H1 (cell line): ENCODE results near the gene MLEC. TPM values are rescaled to one million over a fixed set of nuclear protein-coding genes. Genes with fewer than 3 reads are reported as not detected.
A peak's percentile ranks its signal among the peaks of the same experiment; 100 is the strongest.

Source experiments
- CTCF ChIA-PET: fragments of 300-600 bp; sonication (Branson Sonifier 250); formaldehyde crosslinking; loops from one replicate; lab custom pipeline; 2021; ENCODE audit not compliant: partially characterized antibody; lab: Charles Lee
- POLR2A ChIA-PET: fragments of 300-600 bp; sonication (Branson Sonifier 250); formaldehyde crosslinking; loops from one replicate; lab custom pipeline; 2021; ENCODE audit warnings: inconsistent platforms; ENCODE audit not compliant: partially characterized antibody; lab: Charles Lee
- DNase-seq, 2 experiments: peaks; one replicate each; pipeline versions ENCODE4 v3.0.0 to v3.0.0-alpha.2; 2010 to 2022; ENCODE audit warnings: low spot score in 2 of 2, low read depth in 1 of 2, mixed read lengths in 1 of 2
- FAIRE-seq: peaks from 2 replicates; lab custom pipeline; 2011; peaks lifted over from hg19 to GRCh38; lab: Jason Lieb, UNC
- H2AFZ ChIP-seq: 2 replicates; pipeline ENCODE4 v1.8.1; 2012; ENCODE audit warnings: low read length, inconsistent platforms
- H2AK5ac ChIP-seq: 2 replicates; pipeline ENCODE4 v1.6.1; 2013; ENCODE audit warnings: low read depth, low read length
- H2BK120ac ChIP-seq: replicated peaks from 2 replicates; pipeline ENCODE3; 2013; ENCODE audit warnings: low read depth, low read length, inconsistent platforms
- H2BK12ac ChIP-seq: 2 replicates; pipeline ENCODE4 v1.6.1; 2013; ENCODE audit warnings: low read depth, low read length
- H2BK15ac ChIP-seq: 2 replicates; pipeline ENCODE4 v1.6.1; 2013; ENCODE audit warnings: low read length
- H2BK20ac ChIP-seq: 2 replicates; pipeline ENCODE4 v1.6.1; 2013; ENCODE audit warnings: low read length
- H2BK5ac ChIP-seq: 2 replicates; pipeline ENCODE4 v1.6.1; 2013; ENCODE audit warnings: low read depth, low read length
- H3K14ac ChIP-seq: 2 replicates; pipeline ENCODE4 v1.6.1; 2013; ENCODE audit warnings: inconsistent platforms; ENCODE audit not compliant: insufficient read length
- H3K18ac ChIP-seq: 2 replicates; pipeline ENCODE4 v1.6.1; 2013; ENCODE audit warnings: low read length; ENCODE audit errors: extremely low read depth
- H3K23ac ChIP-seq: 2 replicates; pipeline ENCODE4 v1.6.1; 2013; ENCODE audit warnings: inconsistent platforms; ENCODE audit not compliant: insufficient read length
- H3K23me2 ChIP-seq: 2 replicates; pipeline ENCODE4 v1.6.1; 2013; ENCODE audit warnings: low read depth, low read length
- H3K27ac ChIP-seq: 2 replicates; pipeline ENCODE4 v1.6.1; 2011; ENCODE audit warnings: low read depth, low read length, inconsistent platforms
- H3K27me3 ChIP-seq, 4 experiments: replicated peaks in 1 of 4; 1 replicate in 1 of 4; 2 replicates in 3 of 4; pipeline versions ENCODE4 v1.6.1 to v1.8.1; 2011 to 2013; ENCODE audit warnings: low read length in 3 of 4, mild to moderate bottlenecking in 3 of 4, inconsistent platforms in 2 of 4, mixed read lengths in 2 of 4, moderate library complexity in 1 of 4; ENCODE audit not compliant: control insufficient read depth in 3 of 4, insufficient read depth in 3 of 4; ENCODE audit errors: extremely low read depth in 1 of 4
- H3K36me3 ChIP-seq, 4 experiments: 2 replicates each; pipeline versions ENCODE4 v1.6.1 to v1.8.1; 2011 to 2013; ENCODE audit warnings: mild to moderate bottlenecking in 4 of 4, low read length in 3 of 4, moderate library complexity in 2 of 4, control low read depth in 1 of 4, inconsistent platforms in 1 of 4; ENCODE audit not compliant: insufficient read depth in 4 of 4, control insufficient read depth in 2 of 4
- H3K4ac ChIP-seq: replicated peaks from 2 replicates; pipeline ENCODE3; 2013; ENCODE audit warnings: low read length, low read depth, mixed read lengths, inconsistent platforms; ENCODE audit not compliant: insufficient read length
- H3K4me1 ChIP-seq, 4 experiments: replicated peaks in 1 of 4; 1 replicate in 1 of 4; 2 replicates in 3 of 4; pipeline versions ENCODE4 v1.6.1 to v1.8.1; 2011 to 2013; ENCODE audit warnings: low read length in 3 of 4, inconsistent platforms in 2 of 4, mixed read lengths in 1 of 4; ENCODE audit not compliant: insufficient read depth in 4 of 4, control insufficient read depth in 3 of 4
- H3K4me2 ChIP-seq, 2 experiments: 2 replicates each; pipeline versions ENCODE4 v1.6.1 to v1.8.1; 2011 to 2013; ENCODE audit warnings: low read depth in 2 of 2, low read length in 2 of 2, control low read depth in 1 of 2, inconsistent platforms in 1 of 2, mild to moderate bottlenecking in 1 of 2; ENCODE audit not compliant: insufficient read depth in 1 of 2
- H3K4me3 ChIP-seq, 4 experiments: fragments of 200-600, 300-600 bp in 1 of 4; sonication (generic), shearing (Covaris generic), sonication (Bioruptor Twin) in 1 of 4; 2 replicates each; pipeline versions ENCODE4 v1.5.1 to v1.8.1; 2011 to 2016; ENCODE audit warnings: low read length in 4 of 4, low read depth in 3 of 4, control low read depth in 2 of 4, inconsistent platforms in 2 of 4, mild to moderate bottlenecking in 2 of 4, mixed read lengths in 1 of 4, moderate library complexity in 1 of 4; ENCODE audit not compliant: insufficient read depth in 2 of 4; ENCODE audit errors: extremely low read depth in 1 of 4
- H3K56ac ChIP-seq: replicated peaks from 2 replicates; pipeline ENCODE3; 2013; ENCODE audit warnings: low read depth, mild to moderate bottlenecking, mixed read lengths, low read length, inconsistent platforms; ENCODE audit not compliant: insufficient read length
- H3K79me1 ChIP-seq: 2 replicates; pipeline ENCODE4 v1.6.1; 2013; ENCODE audit warnings: low read depth, low read length, control low read depth
- H3K79me2 ChIP-seq, 2 experiments: 2 replicates each; pipeline versions ENCODE4 v1.6.1 to v1.8.1; 2012 to 2013; ENCODE audit warnings: low read length in 2 of 2, mild to moderate bottlenecking in 2 of 2, inconsistent platforms in 1 of 2; ENCODE audit not compliant: insufficient read depth in 2 of 2, control insufficient read depth in 1 of 2
- H3K9ac ChIP-seq, 4 experiments: replicated peaks in 1 of 4; 1 replicate in 1 of 4; 2 replicates in 3 of 4; pipeline versions ENCODE4 v1.6.1 to v1.8.1; 2011 to 2013; ENCODE audit warnings: low read depth in 3 of 4, low read length in 3 of 4, control low read depth in 2 of 4, mild to moderate bottlenecking in 2 of 4, moderate library complexity in 2 of 4, inconsistent platforms in 1 of 4; ENCODE audit errors: extremely low read depth in 1 of 4
- H3K9me3 ChIP-seq, 2 experiments: 2 replicates each; pipeline versions ENCODE4 v1.6.1 to v1.8.1; 2012 to 2013; ENCODE audit warnings: mild to moderate bottlenecking in 2 of 2, moderate library complexity in 2 of 2, control low read depth in 1 of 2, inconsistent platforms in 1 of 2, low read depth in 1 of 2, low read length in 1 of 2, mixed read lengths in 1 of 2; ENCODE audit not compliant: insufficient read depth in 2 of 2
- H4K20me1 ChIP-seq, 2 experiments: replicated peaks in 1 of 2; 2 replicates each; pipeline versions ENCODE3 to v1.8.1; 2011 to 2013; ENCODE audit warnings: inconsistent platforms in 2 of 2, low read length in 2 of 2, mild to moderate bottlenecking in 1 of 2; ENCODE audit not compliant: insufficient read depth in 2 of 2, control insufficient read depth in 1 of 2
- H4K5ac ChIP-seq: 2 replicates; pipeline ENCODE4 v1.6.1; 2013; ENCODE audit warnings: low read length, low read depth, mixed read lengths, inconsistent platforms; ENCODE audit not compliant: insufficient read length
- H4K8ac ChIP-seq: 2 replicates; pipeline ENCODE4 v1.8.0; 2013; ENCODE audit warnings: mild to moderate bottlenecking, moderate library complexity, low read length, inconsistent platforms; ENCODE audit not compliant: insufficient read depth; ENCODE audit errors: extremely low read depth
- H4K91ac ChIP-seq: replicated peaks from 2 replicates; pipeline ENCODE3; 2013; ENCODE audit warnings: low read length, mixed read lengths, inconsistent platforms; ENCODE audit not compliant: insufficient read length
- CHD2 ChIP-seq: IDR thresholded peaks from 2 replicates; pipeline ENCODE4 v1.6.1; 2012; ENCODE audit warnings: low read length, improper control_type of control experiment
- CREB1 ChIP-seq: IDR thresholded peaks from 2 replicates; pipeline ENCODE4 v1.6.1; 2012; ENCODE audit warnings: inconsistent platforms
- SIN3A ChIP-seq, 2 experiments: IDR thresholded peaks in 1 of 2; conservative IDR thresholded peaks in 1 of 2; 2 replicates each; pipeline ENCODE4 v1.6.1; 2011 to 2012; ENCODE audit warnings: low read length in 2 of 2, improper control_type of control experiment in 1 of 2, low read depth in 1 of 2, mild to moderate bottlenecking in 1 of 2
- TBP ChIP-seq: IDR thresholded peaks from 2 replicates; pipeline ENCODE4 v1.6.1; 2011; ENCODE audit warnings: low read depth, low read length, improper control_type of control experiment
- WGBS, 2 experiments: shearing (Covaris generic) in 1 of 2; methylation state at CpG; one replicate each; pipeline versions ENCODE4 v1.1.6 to v1.1.7; 2013 to 2015; ENCODE audit warnings: low lambda C conversion rate in 2 of 2, mixed read lengths in 2 of 2, inconsistent platforms in 1 of 2, low coverage in 1 of 2, missing lambda C conversion rate in 1 of 2; ENCODE audit not compliant: insufficient replicate concordance in 2 of 2, insufficient coverage in 1 of 2, insufficient read length in 1 of 2; ENCODE audit errors: extremely low coverage in 1 of 2, missing lambda C conversion rate in 1 of 2; 5-methylcytosine and 5-hydroxymethylcytosine counted together
- long read RNA-seq, 2 experiments: library from RNA in 1 of 2; library from capped mRNA in 1 of 2; stranded (forward); transcript quantifications; one replicate each; pipeline ENCODE4 v2.0.0, GENCODE V29; 2021; ENCODE audit warnings: inconsistent platforms in 1 of 2
- polyA minus RNA-seq, 3 experiments: library from RNA; depleted of rRNA, polyadenylated mRNA; stranded (reverse); fragments of >200 nt; gene quantifications; 1 replicate in 2 of 3; 2 replicates in 1 of 3; pipeline ENCODE4 v1.2.3, GENCODE V29; 2011
- polyA plus RNA-seq, 7 experiments: library from polyadenylated mRNA; depleted of rRNA in 3 of 7; stranded (reverse) in 5 of 7; unstranded in 2 of 7; fragments of >200 nt in 5 of 7; fragments of 200-250 nt in 2 of 7; gene quantifications; 1 replicate in 5 of 7; 2 replicates in 1 of 7; 4 replicates in 1 of 7; pipeline versions ENCODE4 v1.2.1 to v1.2.3, GENCODE V29; 2011 to 2013; ENCODE audit warnings: missing spikeins in 2 of 7, mixed read lengths in 2 of 7
- total RNA-seq: library from RNA; stranded (reverse); fragmentation: NEBNext Ultra II Directional; extraction: Animal tissue kit (Norgen Biotek cat#: 25700); gene quantifications from 2 replicates; pipeline ENCODE4 v1.2.1, GENCODE V29; 2021
- TF ChIP-seq, protein P1 (sequence below): IDR thresholded peaks from 2 replicates; pipeline ENCODE4 v1.6.1; 2012; ENCODE audit warnings: inconsistent platforms

The MLEC gene, protein sequence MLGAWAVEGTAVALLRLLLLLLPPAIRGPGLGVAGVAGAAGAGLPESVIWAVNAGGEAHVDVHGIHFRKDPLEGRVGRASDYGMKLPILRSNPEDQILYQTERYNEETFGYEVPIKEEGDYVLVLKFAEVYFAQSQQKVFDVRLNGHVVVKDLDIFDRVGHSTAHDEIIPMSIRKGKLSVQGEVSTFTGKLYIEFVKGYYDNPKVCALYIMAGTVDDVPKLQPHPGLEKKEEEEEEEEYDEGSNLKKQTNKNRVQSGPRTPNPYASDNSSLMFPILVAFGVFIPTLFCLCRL
- total RNA-seq, result 260 and 266 TPM in 2 replicates
- polyA plus RNA-seq (2011; rRNA removed), result 34.4 and 37.1 TPM in 2 replicates
- polyA plus RNA-seq (2011; cell fraction: cytosol; rRNA removed), result 50.8 TPM
- 26.0 TPM for polyA plus RNA-seq (2011; cell fraction: nucleus; rRNA removed)
- polyA plus RNA-seq (2012, experiment 1 of 2), result 98.6 to 133 TPM (median 116 TPM) in 4 replicates
- 61.6 TPM for polyA plus RNA-seq (2012, experiment 2 of 2)
- 141 TPM for polyA plus RNA-seq (2013, experiment 1 of 2)
- 191 TPM for polyA plus RNA-seq (2013, experiment 2 of 2)
- polyA minus RNA-seq (2011; rRNA and poly(A)+ RNA removed), result 89.4 and 147 TPM in 2 replicates
- 75.7 TPM for polyA minus RNA-seq (2011; cell fraction: cytosol; rRNA and poly(A)+ RNA removed)
- 32.8 TPM for polyA minus RNA-seq (2011; cell fraction: nucleus; rRNA and poly(A)+ RNA removed)
- long read RNA-seq, experiment 1, full-length matches to known transcripts, result 20 of 161 reads
- long read RNA-seq, experiment 1, partial matches to known transcripts, result 6 of 161 reads
- long read RNA-seq, experiment 1, other reads (novel, unspliced or antisense), result 135 of 161 reads
- long read RNA-seq, experiment 2, full-length matches to known transcripts, result 12 of 36 reads
- long read RNA-seq, experiment 2, partial matches to known transcripts, result 3 of 36 reads
- long read RNA-seq, experiment 2, other reads (novel, unspliced or antisense), result 21 of 36 reads

DNA sequence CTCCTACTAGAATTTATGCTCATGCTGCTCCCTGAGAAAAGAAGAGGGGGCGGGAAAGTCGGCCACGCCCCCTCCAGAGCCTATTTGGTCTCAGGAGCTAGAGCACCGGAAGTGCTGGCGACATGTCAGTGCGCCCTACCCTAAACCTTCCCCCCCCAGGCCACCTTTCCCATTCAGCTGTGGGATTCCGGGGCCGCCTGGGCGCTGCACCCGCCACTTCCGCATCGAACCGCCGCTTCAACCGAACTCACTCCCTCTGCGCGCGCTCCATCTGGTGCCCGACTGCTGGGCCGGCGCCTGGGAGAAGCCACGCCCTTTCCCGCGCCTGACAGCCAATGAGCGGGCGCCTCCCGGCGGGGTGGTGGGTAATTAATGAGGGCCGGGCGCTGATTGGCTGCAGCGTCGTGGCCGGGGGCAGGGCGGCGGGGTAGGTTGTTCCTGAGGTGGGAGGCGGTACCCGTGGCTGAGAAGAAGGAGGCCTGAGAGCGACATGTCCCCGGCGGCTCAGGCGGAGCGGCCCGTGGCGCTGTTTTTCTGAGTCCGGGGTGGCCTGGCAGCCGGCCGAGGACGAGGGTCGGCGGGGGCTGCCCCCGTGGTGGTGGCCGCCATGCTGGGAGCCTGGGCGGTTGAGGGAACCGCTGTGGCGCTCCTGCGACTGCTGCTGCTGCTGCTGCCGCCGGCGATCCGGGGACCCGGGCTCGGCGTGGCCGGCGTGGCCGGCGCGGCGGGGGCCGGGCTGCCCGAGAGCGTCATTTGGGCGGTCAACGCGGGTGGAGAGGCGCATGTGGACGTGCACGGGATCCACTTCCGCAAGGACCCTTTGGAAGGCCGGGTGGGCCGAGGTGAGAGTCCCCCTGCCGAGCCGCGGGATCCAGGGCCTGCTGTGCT, at the start of gene MLEC:
TSS of gene MLEC (plus strand) at position 460 of the 888 bp plus-strand sequence. CDS start at position 608, 148 bp downstream.
- peak within 1 kb of the TSS; percentile 98 for H4K5ac ChIP-seq
- peaks cover 16% of the 10 kb centered on the region for H3K23me2 ChIP-seq
- peaks cover 2 to 15% (median 4%) of the 10 kb centered on the region in 4 experiments; a peak in 5 of 7 replicates for H3K4me1 ChIP-seq
- DNase-seq (peak; percentile 77 to 98), FAIRE-seq (no peak)
- no peak within 1 kb of the TSS for H2AK5ac ChIP-seq
- peaks cover 41 to 48% of the 10 kb centered on the region in 2 experiments for H3K79me2 ChIP-seq
- peak within 1 kb of the TSS; percentile 80 to 91 (median 86) for H3K9ac ChIP-seq
- no peaks in the 10 kb centered on the region for H3K36me3 ChIP-seq
- WGBS, 2 experiments, result 1% methylated on average over 56 of the region's 84 CpGs; no CpG with 5 or more reads in 1 of the 2 experiments
- H3K18ac ChIP-seq, result peak within 1 kb of the TSS; percentile 97
- peak within 1 kb of the TSS; percentile 24 for H3K4ac ChIP-seq
- H3K4me3 ChIP-seq, result peak within 1 kb of the TSS; percentile 74 to 93 (median 90)
- peaks cover 4% of the 10 kb centered on the region; the same call in 1 of the 2 replicates for H3K79me1 ChIP-seq
- peak within 1 kb of the TSS; percentile 93 for H2AFZ ChIP-seq
- H2BK120ac ChIP-seq, result peak within 1 kb of the TSS; percentile 55
- H2BK20ac ChIP-seq, result no peak within 1 kb of the TSS
- H2BK15ac ChIP-seq, result no peak within 1 kb of the TSS
- peak within 1 kb of the TSS; percentile 97 for H4K8ac ChIP-seq
- H3K14ac ChIP-seq, result no peak within 1 kb of the TSS
- H3K27ac ChIP-seq, result peak within 1 kb of the TSS; percentile 87
- H3K23ac ChIP-seq, result no peak within 1 kb of the TSS
- peaks cover 15 to 19% of the 10 kb centered on the region in 2 experiments for H4K20me1 ChIP-seq
- H3K9me3 ChIP-seq, result no peaks in the 10 kb centered on the region
- peak within 1 kb of the TSS; percentile 99 for H4K91ac ChIP-seq
- H3K56ac ChIP-seq, result peak within 1 kb of the TSS; percentile 95
- peak within 1 kb of the TSS; percentile 87 to 96 for H3K4me2 ChIP-seq
- H2BK5ac ChIP-seq, result peak within 1 kb of the TSS; percentile 96
- no peak within 1 kb of the TSS for H2BK12ac ChIP-seq
- ChIA-PET POLR2A (interaction anchor here (0.9 to 4.5 kb wide), 8 partner anchors 12 to 396 kb away, joined by 3 to 28 read pairs (median 6); partner anchors contain the start of genes COQ5 and POP5), CTCF (interaction anchor here (0.6 to 10.4 kb wide), 3 partner anchors 11 to 40 kb away, joined by 3 to 87 read pairs (median 5); no protein-coding TSS in a partner anchor)
- no peaks in the 10 kb centered on the region for H3K27me3 ChIP-seq
- TF ChIP-seq CHD2 (0 out of 2 replicates have a peak, but pooled peaks have one; percentile 13), SIN3A (conservative IDR thresholded peaks at IDR 0.05 in 1 of 2, IDR thresholded peaks at IDR 0.05 in 1 of 2; ENCODE audit: low read depth in 1 of 2, low read length in 2 of 2) (peak; percentile 78 to 93; a peak in 3 of 4 replicates), TBP (peak; percentile 57; the same call in 1 of the 2 replicates), CREB1 (peak; percentile 65)
- TF ChIP-seq, protein P1, sequence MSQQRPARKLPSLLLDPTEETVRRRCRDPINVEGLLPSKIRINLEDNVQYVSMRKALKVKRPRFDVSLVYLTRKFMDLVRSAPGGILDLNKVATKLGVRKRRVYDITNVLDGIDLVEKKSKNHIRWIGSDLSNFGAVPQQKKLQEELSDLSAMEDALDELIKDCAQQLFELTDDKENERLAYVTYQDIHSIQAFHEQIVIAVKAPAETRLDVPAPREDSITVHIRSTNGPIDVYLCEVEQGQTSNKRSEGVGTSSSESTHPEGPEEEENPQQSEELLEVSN, result peak; percentile 27; the same call in 1 of the 2 replicates
